Stimulated activated CD4-positive, alpha-beta T cell treated with anti-CD3 and anti-CD28 coated beads, TNF-alpha, amount 100 ng/mL, for 4 hours (primary cell): ENCODE results near the gene PDE3B.
A peak's percentile ranks its signal among the peaks of the same experiment; 100 is the strongest.
"Not testable (repeated sequence)": the region's sequence is repeated elsewhere in the genome, so short reads cannot be mapped to it uniquely, and the experiment has no call there.

Source experiments
- DNase-seq, 3 experiments: peaks; one replicate each; pipeline ENCODE4 v3.0.0-alpha.2; 2020; ENCODE audit warnings: low read depth in 3 of 3

Gene PDE3B

GRCh38 chr11:14743667-14744066, 100.1 kb downstream of the PDE3B start:
- not testable (repeated sequence) for DNase-seq

GRCh38 chr11:14746857-14747395, 103.3 kb downstream of the PDE3B start:
- DNase-seq: no peak

GRCh38 chr11:14748090-14748489, 104.5 kb downstream of the PDE3B start:
- no peak for DNase-seq

- no peak for DNase-seq
Measured at GRCh38 chr11:14750911-14751310, 107.3 kb downstream of the PDE3B start.

- no peak for DNase-seq
Measured at GRCh38 chr11:14751975-14752407, 108.4 kb downstream of the PDE3B start.

- DNase-seq: no peak
Measured at GRCh38 chr11:14755140-14755539, 111.5 kb downstream of the PDE3B start.

- DNase-seq: no peak
Measured at GRCh38 chr11:14756349-14756748, 112.7 kb downstream of the PDE3B start.

GRCh38 chr11:14759300-14760012, 115.9 kb downstream of the PDE3B start:
- DNase-seq: not testable (repeated sequence)

- DNase-seq: no peak
Measured at GRCh38 chr11:14764179-14764578, 120.6 kb downstream of the PDE3B start.

- peak in 1 of 3 experiments; percentile 20 for DNase-seq
Measured at GRCh38 chr11:14764579-14765527, 121.2 kb downstream of the PDE3B start.

- no peak for DNase-seq
Measured at GRCh38 chr11:14766585-14766984, 123.0 kb downstream of the PDE3B start.

- no peak for DNase-seq
Measured at GRCh38 chr11:14768526-14769188, 125.1 kb downstream of the PDE3B start.

GRCh38 chr11:14773755-14774154, 130.2 kb downstream of the PDE3B start:
- no peak for DNase-seq

GRCh38 chr11:14774721-14775120, 131.1 kb downstream of the PDE3B start:
- DNase-seq: no peak

GRCh38 chr11:14775897-14776296, 132.3 kb downstream of the PDE3B start:
- DNase-seq: no peak

GRCh38 chr11:14778460-14778859, 134.9 kb downstream of the PDE3B start:
- DNase-seq: not testable (repeated sequence)

GRCh38 chr11:14783788-14784187, 140.2 kb downstream of the PDE3B start:
- DNase-seq: no peak

GRCh38 chr11:14784230-14784629, 140.6 kb downstream of the PDE3B start:
- no peak for DNase-seq

- no peak for DNase-seq
Measured at GRCh38 chr11:14789879-14790484, 146.4 kb downstream of the PDE3B start.

GRCh38 chr11:14793546-14793945, 149.9 kb downstream of the PDE3B start:
- no peak for DNase-seq

GRCh38 chr11:14796028-14796427, 152.4 kb downstream of the PDE3B start:
- not testable (repeated sequence) for DNase-seq
